Measurements from ENCODE around the gene PLEK2. TPM values are rescaled to one million over a fixed set of nuclear protein-coding genes. Genes with fewer than 3 reads are reported as not detected.
A peak's percentile ranks its signal among the peaks of the same experiment; 100 is the strongest.
"Not testable (repeated sequence)": the region's sequence is repeated elsewhere in the genome, so short reads cannot be mapped to it uniquely, and the experiment has no call there.

The PLEK2 gene
- polyA plus RNA-seq, 10 donors, result 0.52 to 4.6 (median 1.2) TPM; not detected in 2

DNA sequence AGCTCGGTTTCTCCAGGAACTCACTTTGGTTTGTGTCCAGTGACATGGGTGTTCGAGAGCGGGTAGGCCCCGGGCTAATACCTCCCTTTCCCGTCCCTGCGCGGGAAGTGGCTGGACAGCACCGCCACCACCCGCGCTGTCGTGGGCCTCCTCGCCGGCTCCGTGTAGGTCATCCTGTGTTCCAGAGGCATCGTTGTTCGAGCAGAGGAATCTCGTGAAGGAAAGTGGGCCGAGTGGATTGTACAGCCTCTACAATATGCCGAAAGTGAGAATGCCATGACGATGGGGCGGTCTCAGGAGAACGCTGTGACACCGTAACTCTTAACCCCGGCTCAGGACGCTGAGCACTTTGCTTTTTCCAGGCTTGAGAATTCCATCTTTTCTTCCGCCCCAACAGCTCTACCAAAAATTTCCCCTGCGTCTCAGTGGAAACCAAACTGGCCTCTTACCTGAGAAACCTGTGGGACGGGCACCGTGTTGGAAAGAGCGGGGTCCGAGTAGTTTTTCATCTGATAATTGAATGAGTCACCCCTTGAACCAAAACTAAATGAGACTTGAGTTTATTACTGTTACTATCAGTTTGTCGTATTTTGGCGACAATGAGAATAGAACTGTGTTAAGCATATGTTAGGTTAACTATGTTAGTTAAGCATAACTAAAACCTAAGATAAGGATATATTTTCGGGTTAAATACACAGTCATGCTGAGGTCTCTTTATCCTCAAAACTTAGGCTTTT lies 51.3 kb downstream of the PLEK2 start:
- no peak for DNase-seq

DNA sequence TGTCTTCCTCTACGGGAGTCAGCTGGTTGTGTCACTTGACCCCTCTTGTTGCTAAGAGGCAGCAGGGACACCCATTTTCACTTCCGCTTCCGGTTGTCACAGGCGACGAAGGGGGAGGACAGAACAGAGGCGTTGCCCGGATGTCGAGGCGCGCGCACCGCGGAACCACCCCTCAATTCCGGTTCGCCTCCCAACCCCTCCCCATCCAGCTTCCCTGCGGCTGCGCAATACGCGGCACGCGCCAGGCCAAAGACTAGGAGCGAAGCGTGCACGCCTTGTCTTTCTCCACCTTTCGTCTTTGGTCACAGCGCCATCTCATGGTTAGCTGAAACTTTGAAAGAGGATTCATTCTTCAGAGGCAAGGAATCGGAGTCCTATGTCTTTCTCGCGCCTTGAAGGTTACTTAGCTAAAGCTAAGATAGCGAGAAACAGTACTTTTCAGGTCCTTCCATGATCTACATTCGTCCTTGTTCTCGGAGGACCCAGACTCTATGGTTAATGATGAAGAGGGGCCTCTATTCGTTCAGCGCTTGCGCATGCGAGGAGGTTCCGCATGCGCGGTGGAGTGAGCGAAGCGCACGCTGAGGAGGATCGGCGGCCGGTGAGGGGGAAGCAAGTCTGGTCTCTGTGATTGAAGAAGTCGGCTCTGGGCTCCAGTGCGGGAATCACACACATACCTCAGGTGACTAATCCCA lies 52.0 kb downstream of the PLEK2 start, which contains the start of the genes ATP6V1D and EIF2S1:
Gene ATP6V1D, minus strand, starts transcription at position 30 of the 695 bp plus-strand sequence. CDS start 106 bp downstream, outside the sequence.
Gene EIF2S1, plus strand, starts transcription at position 554 of the 695 bp plus-strand sequence. CDS start 4,440 bp downstream, outside the sequence.
- peak; percentile 99 to 100 (median 100) for DNase-seq

DNA sequence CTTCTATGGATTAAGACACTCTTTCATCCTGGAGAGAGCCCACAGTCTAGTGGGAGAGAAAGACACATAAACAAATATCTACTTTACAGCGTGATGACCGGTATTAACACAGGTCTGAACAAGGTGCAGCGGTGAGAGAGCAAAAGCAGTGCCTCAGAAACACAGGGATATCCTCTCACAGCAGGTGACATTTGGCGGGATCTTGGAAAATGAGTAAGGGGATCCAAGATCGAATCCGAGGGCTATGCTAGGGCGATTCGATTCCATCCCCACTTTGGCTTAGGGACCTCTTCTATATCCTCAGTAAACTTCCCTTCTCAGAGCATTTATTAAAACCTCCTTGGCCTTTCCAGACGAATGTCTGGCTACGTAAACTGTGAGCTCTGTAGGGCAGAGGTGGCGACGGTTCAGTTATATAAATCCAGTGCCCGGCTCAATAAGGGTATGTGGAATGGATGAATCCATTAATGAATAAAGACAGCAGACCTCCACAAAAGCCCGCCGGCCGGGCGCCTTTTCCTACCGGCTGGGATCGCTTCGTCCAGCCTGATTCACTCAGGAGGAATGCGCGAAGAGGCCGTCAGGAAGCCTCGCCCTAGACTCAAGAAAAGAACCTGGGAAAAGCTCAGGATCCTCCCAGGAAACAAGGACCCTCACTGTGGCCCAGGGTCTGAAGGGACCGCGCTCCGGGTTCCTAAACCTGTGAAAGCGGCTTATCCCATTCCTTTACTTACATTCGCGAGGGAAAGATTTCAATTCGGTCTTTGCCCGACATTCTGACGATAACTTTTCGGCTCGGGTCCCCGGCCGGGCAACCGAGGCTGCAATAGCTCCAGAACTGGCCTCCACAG lies 52.8 kb downstream of the PLEK2 start:
- no peak for DNase-seq

DNA sequence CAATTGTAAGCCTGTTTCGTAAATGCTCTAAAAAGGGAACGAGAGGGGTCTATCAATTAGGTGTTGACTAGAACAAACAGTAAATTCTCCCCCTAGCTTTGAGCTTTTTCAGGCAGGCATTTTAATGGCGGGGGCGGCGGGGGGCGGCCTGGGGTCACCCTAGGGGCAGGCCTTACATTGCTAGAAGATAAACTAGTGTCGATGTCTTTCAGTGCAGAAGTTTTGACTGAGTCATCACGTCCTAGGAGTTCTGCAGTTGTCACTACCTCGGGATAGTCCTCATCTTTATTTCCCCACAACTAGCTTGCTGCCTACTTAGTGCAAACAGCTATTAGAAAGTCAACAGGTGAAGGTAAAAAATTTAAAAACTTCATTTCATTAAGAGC lies 54.0 kb downstream of the PLEK2 start:
- DNase-seq, result no peak

DNA sequence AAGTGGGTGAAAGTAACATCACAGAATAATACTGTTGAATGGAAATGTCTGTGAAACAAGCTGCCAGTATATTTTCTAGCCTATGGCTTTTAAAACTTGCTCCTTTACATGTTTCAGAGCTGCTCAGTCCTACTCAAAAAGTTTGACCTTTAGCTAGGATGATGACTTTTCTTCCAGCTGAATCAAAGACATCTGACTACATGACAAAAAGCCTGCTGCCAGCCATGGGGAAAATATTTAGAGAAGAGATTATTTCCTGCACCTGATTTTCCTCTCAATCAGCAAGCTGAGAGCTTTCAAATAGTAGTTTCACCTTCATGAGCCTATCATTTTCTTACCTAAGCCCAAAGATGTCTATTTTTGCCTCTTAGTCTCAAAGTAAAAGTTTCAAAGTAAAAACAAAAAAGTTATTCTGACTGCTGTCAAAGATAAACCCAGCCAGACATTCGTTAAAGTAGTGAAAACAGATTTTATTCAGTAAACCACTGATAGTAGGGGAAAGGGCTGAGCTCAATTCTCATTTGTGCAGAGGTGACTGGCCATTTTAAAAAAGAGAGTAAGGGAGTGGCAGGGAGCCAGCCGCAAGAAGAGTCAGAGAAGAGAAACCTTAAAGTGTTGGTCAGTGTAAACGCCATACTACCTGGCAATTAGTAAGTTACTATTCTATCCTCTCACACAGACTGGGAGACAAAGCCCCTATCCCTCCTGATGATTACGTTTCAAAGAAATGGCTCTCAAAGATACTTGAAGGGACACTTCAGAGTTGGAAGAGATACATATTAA lies 54.6 kb downstream of the PLEK2 start:
- no peak for DNase-seq

DNA sequence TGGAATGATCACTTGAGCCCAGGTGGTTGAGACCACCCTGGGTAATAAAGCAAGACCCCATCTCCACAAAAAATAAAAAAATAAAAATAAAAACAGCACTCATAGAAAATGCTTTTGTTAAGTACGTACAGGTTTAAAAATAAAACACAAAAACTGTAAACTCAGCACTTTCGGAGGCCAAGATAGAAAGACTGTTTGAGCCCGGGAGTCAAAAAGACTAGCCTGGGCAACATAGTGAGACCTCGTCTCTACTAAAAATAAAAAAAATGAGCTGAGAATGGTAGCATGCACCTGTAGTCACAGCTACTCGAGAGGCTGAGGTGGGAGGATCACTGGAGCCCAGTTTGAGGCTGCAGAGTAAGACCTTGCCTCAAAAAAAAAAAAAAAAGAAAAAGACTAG lies 59.9 kb downstream of the PLEK2 start:
- no peak for DNase-seq

DNA sequence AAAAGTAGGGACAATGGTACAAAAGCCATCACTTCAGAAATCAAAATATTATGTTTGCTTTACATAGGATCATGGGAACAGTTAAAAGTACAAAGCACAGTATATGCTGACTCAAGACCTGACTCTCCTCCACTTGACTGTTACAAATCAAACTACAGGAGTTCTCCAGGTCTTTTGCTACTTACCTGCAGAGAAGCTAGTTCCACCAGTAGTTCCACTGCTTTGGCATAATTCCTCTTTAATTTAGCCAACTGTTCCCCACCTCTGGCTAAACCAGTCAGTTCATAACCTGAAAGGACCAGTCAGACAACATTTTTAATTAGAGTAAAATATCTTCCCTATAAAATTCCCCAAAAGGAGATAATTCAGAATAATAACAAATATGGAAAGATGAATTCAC lies 66.4 kb downstream of the PLEK2 start:
- no peak for DNase-seq

DNA sequence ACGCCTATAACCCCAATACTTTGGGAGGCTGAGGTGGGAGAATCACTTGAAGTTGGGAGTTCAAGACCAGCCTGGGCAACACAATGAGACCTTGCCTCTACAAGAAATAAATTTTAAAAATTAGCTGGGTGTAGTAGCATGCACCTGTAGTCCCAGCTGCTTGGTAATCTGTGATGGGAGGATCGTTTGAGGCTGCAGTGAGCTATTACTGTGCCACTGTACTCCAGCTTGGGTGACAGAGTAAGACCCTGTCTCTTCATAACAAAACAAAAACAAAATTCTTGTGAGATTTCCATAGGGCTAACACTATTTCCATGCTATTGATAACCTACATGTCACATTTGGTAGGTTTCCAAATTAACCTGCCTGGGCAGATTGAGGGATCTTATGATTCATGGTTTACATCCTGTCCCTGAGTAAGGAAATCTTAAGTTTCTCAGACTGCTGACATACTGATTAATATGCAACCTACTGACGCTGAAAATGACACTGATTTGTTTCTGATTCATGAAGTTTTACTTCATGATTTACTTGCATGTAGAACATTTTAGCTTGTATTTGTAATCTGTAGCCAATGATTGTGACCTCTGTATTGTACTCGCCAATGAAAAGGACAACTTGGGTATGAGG lies 68.2 kb downstream of the PLEK2 start:
- DNase-seq, result no peak

DNA sequence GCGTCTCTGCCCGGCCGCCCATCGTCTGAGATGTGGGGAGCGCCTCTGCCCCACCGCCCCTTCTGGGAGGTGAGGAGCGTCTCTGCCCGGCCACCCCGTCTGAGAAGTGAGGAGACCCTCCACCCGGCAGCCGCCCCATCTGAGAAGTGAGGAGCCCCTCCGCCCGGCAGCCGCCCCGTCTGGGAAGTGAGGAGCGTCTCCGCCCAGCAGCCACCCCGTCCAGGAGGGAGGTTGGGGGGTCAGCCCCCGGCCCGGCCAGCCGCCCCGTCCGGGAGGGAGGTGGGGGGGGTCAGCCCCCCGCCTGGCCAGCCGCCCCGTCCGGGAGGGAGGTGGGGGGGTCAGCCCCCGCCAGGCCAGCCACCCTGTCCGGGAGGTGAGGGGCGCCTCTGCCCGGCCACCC lies 70.7 kb downstream of the PLEK2 start:
- not testable (repeated sequence) for DNase-seq

Other genes with a start within 250 kb of the PLEK2 start
- under 1 TPM in 9 of 10 donors, not detected in 1; 0.16 to 0.66 (median 0.29) TPM for gene GARIN2, start 222.7 kb downstream of the PLEK2 start, polyA plus RNA-seq (ENCODE audit: insufficient read length in 10 of 10)
- gene PALS1, start 170.7 kb downstream of the PLEK2 start, polyA plus RNA-seq (ENCODE audit: insufficient read length in 10 of 10), result 10 to 100 TPM; 11.2 to 16.6 (median 14.7) TPM
- gene ATP6V1D, start 52.4 kb downstream of the PLEK2 start, polyA plus RNA-seq (ENCODE audit: insufficient read length in 10 of 10), result 10 to 100 TPM; 67.4 to 83.7 (median 74.6) TPM
- 100 to 1,000 TPM in 1 of 10 donors, 10 to 100 TPM in 9; 78.2 to 100 (median 90.7) TPM for gene EIF2S1, start 51.8 kb downstream of the PLEK2 start, polyA plus RNA-seq (ENCODE audit: insufficient read length in 10 of 10)
- 1 to 10 TPM in 1 of 10 donors, under 1 TPM in 9; 0.17 to 1.3 (median 0.47) TPM for gene TMEM229B, start 76.6 kb upstream of the PLEK2 start, polyA plus RNA-seq (ENCODE audit: insufficient read length in 10 of 10)
- gene PLEKHH1, start 121.1 kb upstream of the PLEK2 start, polyA plus RNA-seq (ENCODE audit: insufficient read length in 10 of 10), result 1 to 10 TPM; 1.0 to 3.2 (median 1.7) TPM
- gene PIGH, start 188.1 kb upstream of the PLEK2 start, polyA plus RNA-seq (ENCODE audit: insufficient read length in 10 of 10), result 10 to 100 TPM; 11.7 to 18.1 (median 14.8) TPM
- 1 to 10 TPM; 1.0 to 2.8 (median 2.0) TPM for gene ARG2, start 207.8 kb upstream of the PLEK2 start, polyA plus RNA-seq (ENCODE audit: insufficient read length in 10 of 10)